H9 (cell line): Measurements from ENCODE around the gene KATNA1. TPM values are rescaled to one million over a fixed set of nuclear protein-coding genes. Genes with fewer than 3 reads are reported as not detected.
"Not testable (repeated sequence)": the region's sequence is repeated elsewhere in the genome, so short reads cannot be mapped to it uniquely, and the experiment has no call there.

Source experiments
- DNase-seq: peaks from one replicate; pipeline ENCODE4 v3.0.0-alpha.2; 2017
- H2AFZ ChIP-seq: one replicate; pipeline ENCODE4 v1.6.1; 2013; ENCODE audit warnings: mild to moderate bottlenecking, low read length, control low read depth, moderate library complexity
- H2AK5ac ChIP-seq: 2 replicates; pipeline ENCODE4 v1.6.1; 2013; ENCODE audit warnings: low read length, control low read depth, mixed read lengths; ENCODE audit not compliant: insufficient read length
- H2BK120ac ChIP-seq: one replicate; pipeline ENCODE4 v1.6.1; 2013; ENCODE audit warnings: low read depth, mild to moderate bottlenecking, low read length, control low read depth, inconsistent platforms; ENCODE audit not compliant: poor library complexity, severe bottlenecking
- H2BK12ac ChIP-seq: 2 replicates; pipeline ENCODE4 v1.6.1; 2013; ENCODE audit warnings: low read length, control low read depth, mixed read lengths, low read depth; ENCODE audit not compliant: insufficient read length
- H2BK15ac ChIP-seq: 2 replicates; pipeline ENCODE4 v1.6.1; 2013; ENCODE audit warnings: low read depth, low read length, control low read depth
- H2BK20ac ChIP-seq: one replicate; pipeline ENCODE4 v1.6.1; 2013; ENCODE audit warnings: low read depth, mild to moderate bottlenecking, low read length, control low read depth, inconsistent platforms; ENCODE audit not compliant: poor library complexity, severe bottlenecking
- H2BK5ac ChIP-seq: 2 replicates; pipeline ENCODE4 v1.6.1; 2013; ENCODE audit warnings: low read length, control low read depth, mixed read lengths; ENCODE audit not compliant: insufficient read length
- H3K14ac ChIP-seq: 2 replicates; pipeline ENCODE4 v1.6.1; 2013; ENCODE audit warnings: low read length, control low read depth; ENCODE audit not compliant: insufficient read depth
- H3K18ac ChIP-seq: 2 replicates; pipeline ENCODE4 v1.6.1; 2013; ENCODE audit warnings: low read depth, mild to moderate bottlenecking, mixed read lengths, low read length, control low read depth; ENCODE audit not compliant: insufficient read length
- H3K23ac ChIP-seq: 2 replicates; pipeline ENCODE4 v1.6.1; 2013; ENCODE audit warnings: low read length, control low read depth, mixed read lengths, low read depth; ENCODE audit not compliant: insufficient read length
- H3K23me2 ChIP-seq: 2 replicates; pipeline ENCODE4 v1.6.1; 2013; ENCODE audit warnings: low read depth, mild to moderate bottlenecking, mixed read lengths, low read length, control low read depth; ENCODE audit not compliant: insufficient read length, poor library complexity, severe bottlenecking
- H3K27ac ChIP-seq: 2 replicates; pipeline ENCODE4 v1.5.1; 2013; ENCODE audit warnings: low read length, control low read depth, mixed read lengths, low read depth; ENCODE audit not compliant: insufficient read length
- H3K27me3 ChIP-seq: 2 replicates; pipeline ENCODE4 v1.6.1; 2013; ENCODE audit warnings: low read length, control low read depth, inconsistent platforms; ENCODE audit not compliant: insufficient read depth
- H3K4ac ChIP-seq: 2 replicates; pipeline ENCODE4 v1.6.1; 2013; ENCODE audit warnings: low read depth, mild to moderate bottlenecking, control low read depth, inconsistent platforms, low read length, moderate library complexity
- H3K4me1 ChIP-seq: 2 replicates; pipeline ENCODE4 v1.6.1; 2013; ENCODE audit warnings: low read length, control low read depth, inconsistent platforms; ENCODE audit not compliant: insufficient read depth
- H3K4me2 ChIP-seq: 2 replicates; pipeline ENCODE4 v1.6.1; 2013; ENCODE audit warnings: low read length, control low read depth, mixed read lengths; ENCODE audit not compliant: insufficient read length, insufficient read depth
- H3K56ac ChIP-seq: 2 replicates; pipeline ENCODE4 v1.6.1; 2013; ENCODE audit warnings: low read depth, mild to moderate bottlenecking, mixed read lengths, low read length, control low read depth; ENCODE audit not compliant: insufficient read length
- H3K79me1 ChIP-seq: 2 replicates; pipeline ENCODE4 v1.6.1; 2013; ENCODE audit warnings: low read depth, mild to moderate bottlenecking, moderate library complexity, low read length, control low read depth, inconsistent platforms; ENCODE audit not compliant: insufficient read depth, poor library complexity, severe bottlenecking
- H3K79me2 ChIP-seq: 2 replicates; pipeline ENCODE4 v1.6.1; 2013; ENCODE audit warnings: low read length, control low read depth, inconsistent platforms; ENCODE audit not compliant: insufficient read depth
- H3K9ac ChIP-seq: 2 replicates; pipeline ENCODE4 v1.6.1; 2013; ENCODE audit warnings: low read length, control low read depth, mixed read lengths; ENCODE audit not compliant: insufficient read length; ENCODE audit errors: extremely low read depth
- H3K9me3 ChIP-seq: one replicate; pipeline ENCODE4 v1.6.1; 2013; ENCODE audit warnings: low read depth, low read length, inconsistent platforms; ENCODE audit not compliant: control insufficient read depth
- H3T11ph ChIP-seq: one replicate; pipeline ENCODE4 v1.6.1; 2013; ENCODE audit warnings: mild to moderate bottlenecking, low read length, control low read depth, inconsistent platforms
- H4K20me1 ChIP-seq: one replicate; pipeline ENCODE4 v1.6.1; 2013; ENCODE audit not compliant: control insufficient read depth, insufficient read length, insufficient read depth
- H4K5ac ChIP-seq: 2 replicates; pipeline ENCODE4 v1.6.1; 2013; ENCODE audit warnings: low read depth, mild to moderate bottlenecking, mixed read lengths, low read length, control low read depth; ENCODE audit not compliant: insufficient read length
- H4K8ac ChIP-seq: replicated peaks from 2 replicates; pipeline ENCODE4 v1.6.1; 2013; ENCODE audit warnings: low read length, control low read depth, mixed read lengths, low read depth; ENCODE audit not compliant: insufficient read length
- H4K91ac ChIP-seq: 2 replicates; pipeline ENCODE4 v1.6.1; 2013; ENCODE audit warnings: low read depth, mild to moderate bottlenecking, moderate library complexity, mixed read lengths, low read length, control low read depth; ENCODE audit not compliant: insufficient read length
- H3K27ac Mint-ChIP-seq, 3 experiments: 2 replicates in 2 of 3; 3 replicates in 1 of 3; pipeline ENCODE4 v1.8.0; 2020 to 2021; ENCODE audit warnings: mixed read lengths in 3 of 3, mild to moderate bottlenecking in 1 of 3, moderate library complexity in 1 of 3
- H3K27me3 Mint-ChIP-seq: 2 replicates; pipeline ENCODE4 v1.8.0; 2021; ENCODE audit warnings: low read depth, mild to moderate bottlenecking, moderate library complexity, mixed read lengths
- H3K36me3 Mint-ChIP-seq, 3 experiments: 2 replicates in 2 of 3; 3 replicates in 1 of 3; pipeline ENCODE4 v1.8.0; 2020 to 2021; ENCODE audit warnings: low read depth in 3 of 3, mixed read lengths in 3 of 3; ENCODE audit not compliant: insufficient read depth in 1 of 3
- H3K4me1 Mint-ChIP-seq, 2 experiments: 2 replicates each; pipeline ENCODE4 v1.8.0; 2020; ENCODE audit warnings: mixed read lengths in 2 of 2
- H3K4me3 Mint-ChIP-seq, 2 experiments: 2 replicates in 1 of 2; 3 replicates in 1 of 2; pipeline ENCODE4 v1.8.0; 2020 to 2021; ENCODE audit warnings: mild to moderate bottlenecking in 2 of 2, mixed read lengths in 2 of 2, moderate library complexity in 1 of 2
- H3K9me3 Mint-ChIP-seq, 2 experiments: 2 replicates in 1 of 2; 3 replicates in 1 of 2; pipeline ENCODE4 v1.8.0; 2020; ENCODE audit warnings: mild to moderate bottlenecking in 2 of 2, mixed read lengths in 2 of 2, moderate library complexity in 1 of 2
- WGBS: extraction: QIAGEN DNeasy Blood & Tissue Kit; methylation state at CpG from one replicate; pipeline ENCODE4 v1.1.7; 2013; ENCODE audit warnings: missing lambda C conversion rate, low lambda C conversion rate, mixed read lengths; ENCODE audit not compliant: insufficient read length; ENCODE audit errors: extremely low coverage; 5-methylcytosine and 5-hydroxymethylcytosine counted together
- total RNA-seq: library from RNA; stranded (reverse); gene quantifications from 2 replicates; pipeline ENCODE4 v1.2.1, GENCODE V29; 2021
- TF ChIP-seq, protein P1 (sequence below): fragments of 200-600 bp; sonication (generic); conservative IDR thresholded peaks from 3 replicates; pipeline ENCODE4 v1.8.0; 2021; ENCODE audit warnings: antibody characterized with exemption, mild to moderate bottlenecking

KATNA1 gene
- total RNA-seq, 1 experiment from 2014 or later = 18.3 TPM

- Histone ChIP-seq H3K18ac (no peak overlapping the region), H2AFZ (no peak overlapping the region), H3K9ac (no peak overlapping the region), H3K4ac (no peak overlapping the region), H3K27me3 (no peaks in the 10 kb centered on the region), H3K56ac (no peak overlapping the region), H3T11ph (no peak overlapping the region), H4K8ac (no peak overlapping the region), H3K4me1 (no peaks in the 10 kb centered on the region), H3K9me3 (no peaks in the 10 kb centered on the region), H2BK120ac (no peak overlapping the region), H3K4me2 (no peak overlapping the region), H3K23ac (no peak overlapping the region), H3K79me1 (no peaks in the 10 kb centered on the region), H4K91ac (no peak overlapping the region), H2BK5ac (no peak overlapping the region), H3K23me2 (no peaks in the 10 kb centered on the region), H3K79me2 (no peaks in the 10 kb centered on the region), H2AK5ac (no peak overlapping the region), H2BK20ac (no peak overlapping the region), H3K14ac (no peak overlapping the region), H4K20me1 (no peaks in the 10 kb centered on the region), H2BK15ac (no peak overlapping the region), H4K5ac (no peak overlapping the region), H3K27ac (no peak overlapping the region), H2BK12ac (no peak overlapping the region)
- Mint-ChIP-seq H3K4me3 (no peak overlapping the region), H3K9me3 (no peaks in the 10 kb centered on the region), H3K27ac (no peak overlapping the region; a peak in 1 of 7 replicates), H3K27me3 (no peaks in the 10 kb centered on the region), H3K36me3 (peaks cover 10 to 36% (median 33%) of the 10 kb centered on the region in 3 experiments; a peak in 6 of 7 replicates), H3K4me1 (no peaks in the 10 kb centered on the region; a peak in 1 of 4 replicates)
- WGBS = no CpG with 5 or more reads among the region's 4 CpGs
- TF ChIP-seq, protein P1, sequence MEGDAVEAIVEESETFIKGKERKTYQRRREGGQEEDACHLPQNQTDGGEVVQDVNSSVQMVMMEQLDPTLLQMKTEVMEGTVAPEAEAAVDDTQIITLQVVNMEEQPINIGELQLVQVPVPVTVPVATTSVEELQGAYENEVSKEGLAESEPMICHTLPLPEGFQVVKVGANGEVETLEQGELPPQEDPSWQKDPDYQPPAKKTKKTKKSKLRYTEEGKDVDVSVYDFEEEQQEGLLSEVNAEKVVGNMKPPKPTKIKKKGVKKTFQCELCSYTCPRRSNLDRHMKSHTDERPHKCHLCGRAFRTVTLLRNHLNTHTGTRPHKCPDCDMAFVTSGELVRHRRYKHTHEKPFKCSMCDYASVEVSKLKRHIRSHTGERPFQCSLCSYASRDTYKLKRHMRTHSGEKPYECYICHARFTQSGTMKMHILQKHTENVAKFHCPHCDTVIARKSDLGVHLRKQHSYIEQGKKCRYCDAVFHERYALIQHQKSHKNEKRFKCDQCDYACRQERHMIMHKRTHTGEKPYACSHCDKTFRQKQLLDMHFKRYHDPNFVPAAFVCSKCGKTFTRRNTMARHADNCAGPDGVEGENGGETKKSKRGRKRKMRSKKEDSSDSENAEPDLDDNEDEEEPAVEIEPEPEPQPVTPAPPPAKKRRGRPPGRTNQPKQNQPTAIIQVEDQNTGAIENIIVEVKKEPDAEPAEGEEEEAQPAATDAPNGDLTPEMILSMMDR = no peak
- DNase-seq = no peak
Observed at GRCh38 chr6:149683256-149683859, 34.8 kb upstream of the KATNA1 start.

DNA sequence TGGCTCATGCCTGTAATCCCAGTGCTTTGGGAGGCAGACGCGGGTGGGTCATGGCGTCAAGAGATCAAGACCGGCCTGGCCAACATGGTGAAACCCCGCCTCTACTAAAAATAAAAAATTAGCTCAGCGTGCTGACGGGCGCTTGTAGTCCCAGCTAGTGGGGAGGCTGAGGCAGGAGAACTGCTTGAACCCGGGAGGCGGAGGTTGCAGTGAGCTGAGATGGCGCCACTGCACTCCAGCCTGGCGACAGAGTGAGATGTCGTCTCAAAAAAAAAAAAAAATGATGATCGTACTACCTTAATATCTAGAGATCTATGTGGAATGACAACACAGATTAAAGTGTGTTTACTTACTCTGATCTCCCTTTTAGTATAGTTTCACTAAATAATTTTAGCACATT, 33.3 kb upstream of the KATNA1 start:
- not testable (repeated sequence) for H4K20me1 ChIP-seq, H3K4me1 Mint-ChIP-seq, H3K9ac ChIP-seq, H2BK15ac ChIP-seq, H3K4me2 ChIP-seq, H4K5ac ChIP-seq, DNase-seq, H3K18ac ChIP-seq, H3K4me1 ChIP-seq, H3K9me3 ChIP-seq, H4K8ac ChIP-seq, H3K23ac ChIP-seq, H3K27me3 Mint-ChIP-seq, H2AK5ac ChIP-seq, H3K79me1 ChIP-seq, H3K27ac ChIP-seq, H3K4me3 Mint-ChIP-seq, H3K27me3 ChIP-seq, H4K91ac ChIP-seq, H2BK12ac ChIP-seq, H3K23me2 ChIP-seq, H3T11ph ChIP-seq, H2AFZ ChIP-seq, H3K4ac ChIP-seq, H2BK5ac ChIP-seq, H3K56ac ChIP-seq, H3K14ac ChIP-seq, H2BK120ac ChIP-seq, H3K79me2 ChIP-seq, H2BK20ac ChIP-seq, H3K9me3 Mint-ChIP-seq
- Mint-ChIP-seq H3K36me3 (peaks cover 10 to 42% (median 38%) of the 10 kb centered on the region in 3 experiments; a peak in 6 of 7 replicates), H3K27ac (peak overlapping the region in 1 of 3 experiments; percentile 20; a peak in 1 of 7 replicates)
- WGBS = no CpG with 5 or more reads among the region's 14 CpGs
